ENCODE results near the gene CALY.

GRCh38 chr10:133332936-133333699 lies 3.6 kb downstream of the CALY start:
- TF ChIP-seq POLR2A (IDR thresholded peaks at IDR 0.05) (no peak), CTCF (IDR thresholded peaks at IDR 0.05) (no peak)
